Osteoblast (primary cell): Measurements from ENCODE around the gene LYPD1. TPM values are rescaled to one million over a fixed set of nuclear protein-coding genes. Genes with fewer than 3 reads are reported as not detected.

Experiments used
- DNase-seq: peaks from one replicate; pipeline ENCODE4 v3.0.0; 2011; ENCODE audit warnings: low spot score, mixed read lengths; ENCODE audit not compliant: insufficient read length; ENCODE audit errors: missing footprints
- H2AFZ ChIP-seq: 2 replicates; pipeline ENCODE4 v1.6.0; 2011; ENCODE audit warnings: mild to moderate bottlenecking, low read length
- H3K27ac ChIP-seq: 2 replicates; pipeline ENCODE4 v1.5.1; 2011; ENCODE audit warnings: mild to moderate bottlenecking, low read depth, low read length, moderate library complexity
- H3K27me3 ChIP-seq: 2 replicates; pipeline ENCODE4 v1.6.0; 2012; ENCODE audit warnings: mild to moderate bottlenecking, control low read depth, inconsistent platforms, low read length, moderate library complexity; ENCODE audit not compliant: insufficient read depth
- H3K36me3 ChIP-seq: 2 replicates; pipeline ENCODE4 v1.5.1; 2011; ENCODE audit warnings: mild to moderate bottlenecking, low read length, control low read depth, moderate library complexity; ENCODE audit not compliant: insufficient read depth
- H3K4me1 ChIP-seq: 2 replicates; pipeline ENCODE4 v1.5.1; 2011; ENCODE audit warnings: mild to moderate bottlenecking, low read length, control low read depth, moderate library complexity; ENCODE audit not compliant: insufficient read depth
- H3K4me2 ChIP-seq: 2 replicates; pipeline ENCODE4 v1.6.0; 2011; ENCODE audit warnings: mild to moderate bottlenecking, low read length; ENCODE audit not compliant: insufficient read depth
- H3K4me3 ChIP-seq: fragments of 200-600 bp; sonication (generic); 3 replicates; pipeline ENCODE4 v1.5.1; 2012; ENCODE audit warnings: mild to moderate bottlenecking, low read length, inconsistent platforms; ENCODE audit not compliant: insufficient read depth
- H3K79me2 ChIP-seq: 2 replicates; pipeline ENCODE4 v1.6.0; 2012; ENCODE audit warnings: mild to moderate bottlenecking, low read length, control low read depth, inconsistent platforms; ENCODE audit not compliant: insufficient read depth
- H3K9me3 ChIP-seq: 2 replicates; pipeline ENCODE4 v1.5.1; 2011; ENCODE audit warnings: low read depth, low read length, control low read depth
- H4K20me1 ChIP-seq: 2 replicates; pipeline ENCODE4 v1.6.0; 2012; ENCODE audit warnings: mild to moderate bottlenecking, low read length, control low read depth; ENCODE audit not compliant: insufficient read depth
- total RNA-seq: library from RNA; depleted of rRNA; stranded (reverse); fragments of >200 nt; gene quantifications from 2 replicates; pipeline ENCODE4 v1.2.3, GENCODE V29; 2012
- TF ChIP-seq, protein P1 (sequence below): IDR thresholded peaks from 2 replicates; pipeline ENCODE4 v1.5.1; 2011; ENCODE audit warnings: mild to moderate bottlenecking, low read depth, low read length, moderate library complexity; ENCODE audit errors: extremely low read depth

LYPD1 gene, protein sequence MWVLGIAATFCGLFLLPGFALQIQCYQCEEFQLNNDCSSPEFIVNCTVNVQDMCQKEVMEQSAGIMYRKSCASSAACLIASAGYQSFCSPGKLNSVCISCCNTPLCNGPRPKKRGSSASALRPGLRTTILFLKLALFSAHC
- 2.5 and 5.9 TPM in 2 replicates for total RNA-seq

DNA sequence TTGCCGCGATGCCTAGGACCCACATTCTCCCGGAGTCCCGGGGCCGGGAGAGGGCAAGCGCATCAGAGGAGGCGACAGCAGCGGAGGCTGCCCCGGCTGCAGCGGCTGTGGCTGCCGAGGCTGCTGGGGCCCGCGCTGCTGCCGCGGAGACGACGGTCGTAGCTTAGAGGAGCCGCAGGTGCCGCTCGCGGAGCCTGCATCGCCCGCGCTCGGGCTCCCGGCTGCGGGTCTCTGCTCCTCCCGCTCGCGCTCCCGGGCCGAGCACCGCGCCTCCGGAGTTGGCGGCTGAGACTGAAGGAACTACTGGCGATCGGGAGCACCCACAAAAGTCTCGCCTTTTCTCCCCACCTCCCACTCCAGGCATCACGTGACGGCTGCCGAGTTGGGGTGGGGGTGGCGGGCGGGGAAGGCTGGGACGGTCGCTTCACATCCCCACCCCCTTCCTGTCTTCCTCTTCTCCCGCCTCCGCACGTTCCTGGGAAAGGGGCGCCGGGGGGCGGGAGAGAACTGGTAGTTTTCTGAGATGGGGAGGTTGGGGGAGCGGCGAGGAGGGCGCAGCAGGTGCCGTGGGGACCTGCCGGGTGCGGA is at the start of gene LYPD1:
Gene LYPD1 (minus strand): TSS at position 298 of the 588 bp plus-strand sequence. CDS start 273 bp downstream, at position 25.
- no peak within 1 kb of the TSS for H3K27ac ChIP-seq
- H3K4me3 ChIP-seq: peak within 1 kb of the TSS; percentile 71
- peak within 1 kb of the TSS; percentile 66 for H2AFZ ChIP-seq
- peak within 1 kb of the TSS; percentile 90 for H3K4me2 ChIP-seq
- no peaks in the 10 kb centered on the region for H4K20me1 ChIP-seq
- no peaks in the 10 kb centered on the region for H3K9me3 ChIP-seq
- peaks cover 7% of the 10 kb centered on the region for H3K27me3 ChIP-seq
- H3K4me1 ChIP-seq: peaks cover 15% of the 10 kb centered on the region
- TF ChIP-seq, protein P1, sequence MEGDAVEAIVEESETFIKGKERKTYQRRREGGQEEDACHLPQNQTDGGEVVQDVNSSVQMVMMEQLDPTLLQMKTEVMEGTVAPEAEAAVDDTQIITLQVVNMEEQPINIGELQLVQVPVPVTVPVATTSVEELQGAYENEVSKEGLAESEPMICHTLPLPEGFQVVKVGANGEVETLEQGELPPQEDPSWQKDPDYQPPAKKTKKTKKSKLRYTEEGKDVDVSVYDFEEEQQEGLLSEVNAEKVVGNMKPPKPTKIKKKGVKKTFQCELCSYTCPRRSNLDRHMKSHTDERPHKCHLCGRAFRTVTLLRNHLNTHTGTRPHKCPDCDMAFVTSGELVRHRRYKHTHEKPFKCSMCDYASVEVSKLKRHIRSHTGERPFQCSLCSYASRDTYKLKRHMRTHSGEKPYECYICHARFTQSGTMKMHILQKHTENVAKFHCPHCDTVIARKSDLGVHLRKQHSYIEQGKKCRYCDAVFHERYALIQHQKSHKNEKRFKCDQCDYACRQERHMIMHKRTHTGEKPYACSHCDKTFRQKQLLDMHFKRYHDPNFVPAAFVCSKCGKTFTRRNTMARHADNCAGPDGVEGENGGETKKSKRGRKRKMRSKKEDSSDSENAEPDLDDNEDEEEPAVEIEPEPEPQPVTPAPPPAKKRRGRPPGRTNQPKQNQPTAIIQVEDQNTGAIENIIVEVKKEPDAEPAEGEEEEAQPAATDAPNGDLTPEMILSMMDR: no peak
- H3K36me3 ChIP-seq: no peaks in the 10 kb centered on the region
- DNase-seq: peak; percentile 71
- H3K79me2 ChIP-seq: no peaks in the 10 kb centered on the region

DNA sequence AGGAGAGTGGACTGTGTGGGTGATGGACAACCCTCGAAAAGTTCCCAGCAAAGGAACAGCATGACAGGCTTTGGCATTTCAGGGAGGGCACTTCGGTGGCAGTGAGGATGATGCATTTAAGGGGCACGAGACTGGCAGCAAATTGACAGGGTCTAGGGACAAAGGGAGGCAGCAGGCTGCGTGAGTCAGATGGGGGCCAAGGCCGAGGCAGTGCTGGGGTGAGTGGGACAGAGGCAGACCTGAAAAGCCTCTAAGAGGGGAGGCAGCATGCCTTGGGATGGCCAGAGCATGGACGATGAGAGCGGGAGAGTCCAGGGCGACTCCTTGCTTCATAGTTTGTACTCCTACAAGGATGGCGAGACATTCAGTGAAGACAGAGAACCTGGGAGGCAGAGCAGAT is 49.5 kb upstream of the LYPD1 start:
- TF ChIP-seq, protein P1: no peak
- Histone ChIP-seq H3K4me2 (no peak overlapping the region), H2AFZ (no peak overlapping the region), H3K4me3 (no peak overlapping the region), H3K79me2 (no peaks in the 10 kb centered on the region), H3K27me3 (no peaks in the 10 kb centered on the region), H3K36me3 (no peaks in the 10 kb centered on the region), H3K4me1 (no peaks in the 10 kb centered on the region), H3K9me3 (no peaks in the 10 kb centered on the region), H4K20me1 (no peaks in the 10 kb centered on the region), H3K27ac (no peak overlapping the region)
- no peak for DNase-seq

DNA sequence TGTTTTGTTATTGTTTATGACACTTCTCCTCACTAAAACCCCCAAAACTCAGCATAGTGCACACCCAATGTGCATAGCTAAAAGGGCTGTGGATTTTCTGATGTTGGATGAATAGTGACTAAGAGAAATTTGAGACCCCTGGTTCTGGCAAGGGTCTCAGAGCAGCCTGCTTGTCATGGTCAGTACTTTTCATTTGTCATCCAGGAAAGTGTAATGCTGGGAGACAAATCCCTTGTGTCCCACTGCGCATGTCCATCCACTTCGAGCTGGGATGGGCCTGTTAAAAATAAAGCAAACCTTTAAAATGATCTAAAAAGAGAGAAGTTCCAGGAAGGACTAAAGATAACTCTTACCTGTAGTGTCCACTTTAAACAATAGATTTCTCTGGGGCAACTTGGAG is 46.9 kb upstream of the LYPD1 start:
- Histone ChIP-seq H3K79me2 (no peaks in the 10 kb centered on the region), H4K20me1 (no peaks in the 10 kb centered on the region), H3K36me3 (no peaks in the 10 kb centered on the region), H3K4me1 (no peaks in the 10 kb centered on the region), H3K4me2 (no peak overlapping the region), H3K27ac (no peak overlapping the region), H3K9me3 (no peaks in the 10 kb centered on the region), H3K4me3 (no peak overlapping the region), H2AFZ (no peak overlapping the region), H3K27me3 (no peaks in the 10 kb centered on the region)
- DNase-seq: no peak
- TF ChIP-seq, protein P1: no peak

DNA sequence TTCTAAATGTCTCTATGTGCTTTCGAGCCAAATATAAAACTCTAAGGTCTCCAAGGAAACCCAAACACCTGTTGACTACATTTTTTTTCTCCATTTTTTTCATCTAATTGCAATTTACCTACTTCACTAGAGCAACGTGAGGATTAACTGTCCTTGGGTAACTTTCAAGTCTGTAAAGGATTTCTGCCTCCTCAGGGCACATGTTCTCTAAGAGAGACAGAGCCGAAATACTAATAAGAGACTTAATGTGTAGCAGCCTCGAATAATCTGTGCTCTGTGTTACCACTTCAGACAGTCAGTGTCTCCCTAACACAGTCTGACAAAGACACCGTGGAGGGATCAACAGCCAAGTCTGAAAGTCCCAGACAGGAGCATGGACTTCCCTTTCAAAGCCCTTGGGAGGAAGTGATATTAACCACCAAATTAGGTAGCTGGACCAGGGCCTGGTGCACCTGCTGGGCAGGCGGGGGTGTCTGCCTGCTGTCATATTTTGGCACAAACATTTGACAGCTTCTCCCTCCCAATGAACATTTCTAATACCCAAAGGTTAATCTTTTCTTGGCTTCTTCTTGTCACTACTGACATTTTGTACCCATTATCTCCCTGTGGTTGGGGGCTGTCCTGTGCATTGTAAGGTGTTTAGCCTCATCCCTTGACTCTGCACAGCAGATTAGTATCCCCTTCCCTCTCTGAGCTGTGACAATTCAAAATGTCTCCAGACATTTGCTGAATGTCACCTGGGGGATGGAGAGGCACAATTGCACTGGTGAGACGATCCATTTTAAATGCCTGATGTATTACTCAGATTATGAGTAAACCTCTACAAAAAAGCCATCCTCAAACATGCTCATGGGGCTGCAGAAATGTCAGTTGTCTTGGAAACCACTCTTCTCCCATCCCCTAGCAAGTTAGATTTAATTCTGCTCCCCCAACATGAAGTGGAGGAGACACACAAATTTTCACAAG is 45.7 kb upstream of the LYPD1 start:
- H3K4me1 ChIP-seq: no peaks in the 10 kb centered on the region
- H3K27ac ChIP-seq: no peak overlapping the region
- TF ChIP-seq, protein P1: no peak
- no peaks in the 10 kb centered on the region for H3K27me3 ChIP-seq
- H2AFZ ChIP-seq: no peak overlapping the region
- H3K4me3 ChIP-seq: no peak overlapping the region
- H3K9me3 ChIP-seq: no peaks in the 10 kb centered on the region
- H3K36me3 ChIP-seq: no peaks in the 10 kb centered on the region
- no peak for DNase-seq
- no peaks in the 10 kb centered on the region for H4K20me1 ChIP-seq
- H3K4me2 ChIP-seq: no peak overlapping the region
- H3K79me2 ChIP-seq: no peaks in the 10 kb centered on the region
